Prostate gland (tissue), 2 donors: Measurements from ENCODE around the gene FAF1. TPM values are rescaled to one million over a fixed set of nuclear protein-coding genes. Genes with fewer than 3 reads are reported as not detected.
"Not testable (repeated sequence)": the region's sequence is repeated elsewhere in the genome, so short reads cannot be mapped to it uniquely, and the experiment has no call there.

Experiments
- DNase-seq: peaks from one replicate; pipeline ENCODE4 v3.0.0-alpha.2; 2019; ENCODE audit warnings: low spot score
- H3K27ac ChIP-seq, 2 donors: fragments of 200-600 bp; sonication (generic); 2 replicates each; pipeline ENCODE4 v1.5.1; 2017 to 2019
- H3K27me3 ChIP-seq: fragments of 200-600 bp; sonication (generic); replicated peaks from 2 replicates; pipeline ENCODE4 v1.5.1; 2019; ENCODE audit not compliant: insufficient read depth
- H3K36me3 ChIP-seq, 2 donors: fragments of 200-600 bp; sonication (generic); 1 replicate in 1 of 2; 2 replicates in 1 of 2; pipeline versions ENCODE4 v1.5.1 to v1.8.1; 2017 to 2019
- H3K4me1 ChIP-seq: fragments of 200-600 bp; sonication (generic); replicated peaks from 2 replicates; pipeline ENCODE4 v1.5.1; 2019
- H3K4me3 ChIP-seq, 2 donors: fragments of 200-600 bp; sonication (generic); 2 replicates each; pipeline ENCODE4 v1.5.1; 2017 to 2019
- H3K9me3 ChIP-seq: fragments of 200-600 bp; sonication (generic); 2 replicates; pipeline ENCODE4 v1.5.1; 2017
- CTCF ChIP-seq, 4 experiments: fragments of 200-600 bp in 2 of 4; fragments of 450-650 bp in 2 of 4; sonication (generic) in 2 of 4; IDR thresholded peaks; 1 replicate in 3 of 4; 2 replicates in 1 of 4; pipeline ENCODE4 v1.5.1; 2016 to 2019; ENCODE audit warnings: antibody characterized with exemption in 4 of 4, mild to moderate bottlenecking in 2 of 4, moderate library complexity in 2 of 4
- POLR2A ChIP-seq: fragments of 450-650 bp; IDR thresholded peaks from one replicate; pipeline ENCODE4 v1.6.1; 2016; ENCODE audit warnings: antibody characterized with exemption, mild to moderate bottlenecking
- POLR2AphosphoS5 ChIP-seq: sonication (generic); formaldehyde crosslinking; IDR thresholded peaks from one replicate; pipeline ENCODE4 v1.6.1; 2017; ENCODE audit warnings: antibody characterized with exemption
- WGBS: methylation state at CpG from one replicate; pipeline ENCODE4 v1.1.5; 2018; 5-methylcytosine and 5-hydroxymethylcytosine counted together
- intact Hi-C: fragments of 100-400 bp; cut with DNase I; formaldehyde crosslinking; loops from one replicate; pipeline ENCODE4 v1.14.2; 2022
- total RNA-seq, 2 donors: library from RNA; depleted of rRNA; stranded (reverse); fragments of >200 nt; gene quantifications; one replicate each; pipeline ENCODE4 v1.1.0, GENCODE V29; 2016

The FAF1 gene
- total RNA-seq, 2 donors from 2014 or later = 40.4 to 41.5 TPM

- Histone ChIP-seq H3K4me3 (no peak overlapping the region), H3K36me3 (no peaks in the 10 kb centered on the region), H3K27me3 (no peaks in the 10 kb centered on the region), H3K27ac (no peak overlapping the region), H3K9me3 (no peaks in the 10 kb centered on the region), H3K4me1 (no peaks in the 10 kb centered on the region)
- no peak for TF ChIP-seq POLR2AphosphoS5
- no peak for TF ChIP-seq POLR2A
- no peak for TF ChIP-seq CTCF (IDR thresholded peaks at IDR 0.05)
- WGBS = 47% methylated on average over 1 of the region's 1 CpG
- no peak for DNase-seq
- intact Hi-C loops = no loop called here
These were observed 421.6 kb downstream of the FAF1 start for GRCh38 chr1:50538476-50538875.

GRCh38 chr1:50531601-50532000, 428.5 kb downstream of the FAF1 start:
- 86% methylated on average over 1 of the region's 1 CpG for WGBS

GRCh38 chr1:50531027-50531426, 429.0 kb downstream of the FAF1 start:
- Histone ChIP-seq H3K27ac (no peak overlapping the region), H3K27me3 (no peaks in the 10 kb centered on the region), H3K4me3 (no peak overlapping the region), H3K4me1 (no peaks in the 10 kb centered on the region), H3K9me3 (no peaks in the 10 kb centered on the region), H3K36me3 (no peaks in the 10 kb centered on the region)
- DNase-seq = no peak
- intact Hi-C loops = no loop called here
- TF ChIP-seq POLR2A (no peak), POLR2AphosphoS5 (no peak), CTCF (IDR thresholded peaks at IDR 0.05) (no peak)
- 78% methylated on average over 2 of the region's 2 CpGs for WGBS

More at GRCh38 chr1:50531601-50532000, 428.5 kb downstream of the FAF1 start:
- Histone ChIP-seq H3K36me3 (no peaks in the 10 kb centered on the region), H3K4me3 (no peak overlapping the region), H3K27me3 (no peaks in the 10 kb centered on the region), H3K9me3 (no peaks in the 10 kb centered on the region), H3K27ac (no peak overlapping the region), H3K4me1 (no peaks in the 10 kb centered on the region)
- intact Hi-C loops = no loop called here
- TF ChIP-seq POLR2AphosphoS5 = no peak
- no peak for TF ChIP-seq POLR2A
- no peak for TF ChIP-seq CTCF (IDR thresholded peaks at IDR 0.05)
- no peak for DNase-seq

GRCh38 chr1:50529510-50529909, 430.6 kb downstream of the FAF1 start:
- H3K4me1 ChIP-seq = no peaks in the 10 kb centered on the region
- no peaks in the 10 kb centered on the region for H3K9me3 ChIP-seq
- H3K27ac ChIP-seq = no peak overlapping the region
- TF ChIP-seq POLR2A (no peak), POLR2AphosphoS5 (no peak), CTCF (IDR thresholded peaks at IDR 0.05) (no peak)
- no peak for DNase-seq
- no peak overlapping the region for H3K4me3 ChIP-seq
- no peaks in the 10 kb centered on the region for H3K27me3 ChIP-seq
- H3K36me3 ChIP-seq = no peaks in the 10 kb centered on the region
- intact Hi-C loops = no loop called here

GRCh38 chr1:50527987-50528320, 432.1 kb downstream of the FAF1 start:
- DNase-seq, H3K4me3 ChIP-seq, H3K27ac ChIP-seq, intact Hi-C loops, H3K36me3 ChIP-seq, H3K9me3 ChIP-seq, H3K27me3 ChIP-seq, H3K4me1 ChIP-seq: not testable (repeated sequence)
- 97% methylated on average over 3 of the region's 3 CpGs for WGBS
